H1 (cell line): Measurements from ENCODE around the gene ARHGEF16. TPM values are rescaled to one million over a fixed set of nuclear protein-coding genes. Genes with fewer than 3 reads are reported as not detected.

Experiments
- CTCF ChIA-PET: fragments of 300-600 bp; sonication (Branson Sonifier 250); formaldehyde crosslinking; loops from one replicate; lab custom pipeline; 2021; ENCODE audit not compliant: partially characterized antibody; lab: Charles Lee
- POLR2A ChIA-PET: fragments of 300-600 bp; sonication (Branson Sonifier 250); formaldehyde crosslinking; loops from one replicate; lab custom pipeline; 2021; ENCODE audit warnings: inconsistent platforms; ENCODE audit not compliant: partially characterized antibody; lab: Charles Lee
- DNase-seq, 2 experiments: peaks; one replicate each; pipeline versions ENCODE4 v3.0.0 to v3.0.0-alpha.2; 2010 to 2022; ENCODE audit warnings: low spot score in 2 of 2, low read depth in 1 of 2, mixed read lengths in 1 of 2
- FAIRE-seq: peaks from 2 replicates; lab custom pipeline; 2011; peaks lifted over from hg19 to GRCh38; lab: Jason Lieb, UNC
- H2AFZ ChIP-seq: 2 replicates; pipeline ENCODE4 v1.8.1; 2012; ENCODE audit warnings: low read length, inconsistent platforms
- H2AK5ac ChIP-seq: 2 replicates; pipeline ENCODE4 v1.6.1; 2013; ENCODE audit warnings: low read depth, low read length
- H2BK120ac ChIP-seq: replicated peaks from 2 replicates; pipeline ENCODE3; 2013; ENCODE audit warnings: low read depth, low read length, inconsistent platforms
- H2BK12ac ChIP-seq: 2 replicates; pipeline ENCODE4 v1.6.1; 2013; ENCODE audit warnings: low read depth, low read length
- H2BK15ac ChIP-seq: 2 replicates; pipeline ENCODE4 v1.6.1; 2013; ENCODE audit warnings: low read length
- H2BK20ac ChIP-seq: 2 replicates; pipeline ENCODE4 v1.6.1; 2013; ENCODE audit warnings: low read length
- H2BK5ac ChIP-seq: 2 replicates; pipeline ENCODE4 v1.6.1; 2013; ENCODE audit warnings: low read depth, low read length
- H3K14ac ChIP-seq: 2 replicates; pipeline ENCODE4 v1.6.1; 2013; ENCODE audit warnings: inconsistent platforms; ENCODE audit not compliant: insufficient read length
- H3K18ac ChIP-seq: 2 replicates; pipeline ENCODE4 v1.6.1; 2013; ENCODE audit warnings: low read length; ENCODE audit errors: extremely low read depth
- H3K23ac ChIP-seq: 2 replicates; pipeline ENCODE4 v1.6.1; 2013; ENCODE audit warnings: inconsistent platforms; ENCODE audit not compliant: insufficient read length
- H3K23me2 ChIP-seq: 2 replicates; pipeline ENCODE4 v1.6.1; 2013; ENCODE audit warnings: low read depth, low read length
- H3K27ac ChIP-seq: 2 replicates; pipeline ENCODE4 v1.6.1; 2011; ENCODE audit warnings: low read depth, low read length, inconsistent platforms
- H3K27me3 ChIP-seq, 4 experiments: replicated peaks in 1 of 4; 1 replicate in 1 of 4; 2 replicates in 3 of 4; pipeline versions ENCODE4 v1.6.1 to v1.8.1; 2011 to 2013; ENCODE audit warnings: low read length in 3 of 4, mild to moderate bottlenecking in 3 of 4, inconsistent platforms in 2 of 4, mixed read lengths in 2 of 4, moderate library complexity in 1 of 4; ENCODE audit not compliant: control insufficient read depth in 3 of 4, insufficient read depth in 3 of 4; ENCODE audit errors: extremely low read depth in 1 of 4
- H3K36me3 ChIP-seq, 4 experiments: 2 replicates each; pipeline versions ENCODE4 v1.6.1 to v1.8.1; 2011 to 2013; ENCODE audit warnings: mild to moderate bottlenecking in 4 of 4, low read length in 3 of 4, moderate library complexity in 2 of 4, control low read depth in 1 of 4, inconsistent platforms in 1 of 4; ENCODE audit not compliant: insufficient read depth in 4 of 4, control insufficient read depth in 2 of 4
- H3K4ac ChIP-seq: replicated peaks from 2 replicates; pipeline ENCODE3; 2013; ENCODE audit warnings: low read length, low read depth, mixed read lengths, inconsistent platforms; ENCODE audit not compliant: insufficient read length
- H3K4me1 ChIP-seq, 4 experiments: replicated peaks in 1 of 4; 1 replicate in 1 of 4; 2 replicates in 3 of 4; pipeline versions ENCODE4 v1.6.1 to v1.8.1; 2011 to 2013; ENCODE audit warnings: low read length in 3 of 4, inconsistent platforms in 2 of 4, mixed read lengths in 1 of 4; ENCODE audit not compliant: insufficient read depth in 4 of 4, control insufficient read depth in 3 of 4
- H3K4me2 ChIP-seq, 2 experiments: 2 replicates each; pipeline versions ENCODE4 v1.6.1 to v1.8.1; 2011 to 2013; ENCODE audit warnings: low read depth in 2 of 2, low read length in 2 of 2, control low read depth in 1 of 2, inconsistent platforms in 1 of 2, mild to moderate bottlenecking in 1 of 2; ENCODE audit not compliant: insufficient read depth in 1 of 2
- H3K4me3 ChIP-seq, 4 experiments: fragments of 200-600, 300-600 bp in 1 of 4; sonication (generic), shearing (Covaris generic), sonication (Bioruptor Twin) in 1 of 4; 2 replicates each; pipeline versions ENCODE4 v1.5.1 to v1.8.1; 2011 to 2016; ENCODE audit warnings: low read length in 4 of 4, low read depth in 3 of 4, control low read depth in 2 of 4, inconsistent platforms in 2 of 4, mild to moderate bottlenecking in 2 of 4, mixed read lengths in 1 of 4, moderate library complexity in 1 of 4; ENCODE audit not compliant: insufficient read depth in 2 of 4; ENCODE audit errors: extremely low read depth in 1 of 4
- H3K56ac ChIP-seq: replicated peaks from 2 replicates; pipeline ENCODE3; 2013; ENCODE audit warnings: low read depth, mild to moderate bottlenecking, mixed read lengths, low read length, inconsistent platforms; ENCODE audit not compliant: insufficient read length
- H3K79me1 ChIP-seq: 2 replicates; pipeline ENCODE4 v1.6.1; 2013; ENCODE audit warnings: low read depth, low read length, control low read depth
- H3K79me2 ChIP-seq, 2 experiments: 2 replicates each; pipeline versions ENCODE4 v1.6.1 to v1.8.1; 2012 to 2013; ENCODE audit warnings: low read length in 2 of 2, mild to moderate bottlenecking in 2 of 2, inconsistent platforms in 1 of 2; ENCODE audit not compliant: insufficient read depth in 2 of 2, control insufficient read depth in 1 of 2
- H3K9ac ChIP-seq, 4 experiments: replicated peaks in 1 of 4; 1 replicate in 1 of 4; 2 replicates in 3 of 4; pipeline versions ENCODE4 v1.6.1 to v1.8.1; 2011 to 2013; ENCODE audit warnings: low read depth in 3 of 4, low read length in 3 of 4, control low read depth in 2 of 4, mild to moderate bottlenecking in 2 of 4, moderate library complexity in 2 of 4, inconsistent platforms in 1 of 4; ENCODE audit errors: extremely low read depth in 1 of 4
- H3K9me3 ChIP-seq, 2 experiments: 2 replicates each; pipeline versions ENCODE4 v1.6.1 to v1.8.1; 2012 to 2013; ENCODE audit warnings: mild to moderate bottlenecking in 2 of 2, moderate library complexity in 2 of 2, control low read depth in 1 of 2, inconsistent platforms in 1 of 2, low read depth in 1 of 2, low read length in 1 of 2, mixed read lengths in 1 of 2; ENCODE audit not compliant: insufficient read depth in 2 of 2
- H4K20me1 ChIP-seq, 2 experiments: replicated peaks in 1 of 2; 2 replicates each; pipeline versions ENCODE3 to v1.8.1; 2011 to 2013; ENCODE audit warnings: inconsistent platforms in 2 of 2, low read length in 2 of 2, mild to moderate bottlenecking in 1 of 2; ENCODE audit not compliant: insufficient read depth in 2 of 2, control insufficient read depth in 1 of 2
- H4K5ac ChIP-seq: 2 replicates; pipeline ENCODE4 v1.6.1; 2013; ENCODE audit warnings: low read length, low read depth, mixed read lengths, inconsistent platforms; ENCODE audit not compliant: insufficient read length
- H4K8ac ChIP-seq: 2 replicates; pipeline ENCODE4 v1.8.0; 2013; ENCODE audit warnings: mild to moderate bottlenecking, moderate library complexity, low read length, inconsistent platforms; ENCODE audit not compliant: insufficient read depth; ENCODE audit errors: extremely low read depth
- H4K91ac ChIP-seq: replicated peaks from 2 replicates; pipeline ENCODE3; 2013; ENCODE audit warnings: low read length, mixed read lengths, inconsistent platforms; ENCODE audit not compliant: insufficient read length
- YY1 ChIP-seq: IDR thresholded peaks from 2 replicates; pipeline ENCODE4 v1.6.1; 2011; ENCODE audit warnings: low read depth, mild to moderate bottlenecking, low read length
- WGBS, 2 experiments: shearing (Covaris generic) in 1 of 2; methylation state at CpG; one replicate each; pipeline versions ENCODE4 v1.1.6 to v1.1.7; 2013 to 2015; ENCODE audit warnings: low lambda C conversion rate in 2 of 2, mixed read lengths in 2 of 2, inconsistent platforms in 1 of 2, low coverage in 1 of 2, missing lambda C conversion rate in 1 of 2; ENCODE audit not compliant: insufficient replicate concordance in 2 of 2, insufficient coverage in 1 of 2, insufficient read length in 1 of 2; ENCODE audit errors: extremely low coverage in 1 of 2, missing lambda C conversion rate in 1 of 2; 5-methylcytosine and 5-hydroxymethylcytosine counted together
- polyA plus RNA-seq, 7 experiments: library from polyadenylated mRNA; depleted of rRNA in 3 of 7; stranded (reverse) in 5 of 7; unstranded in 2 of 7; fragments of >200 nt in 5 of 7; fragments of 200-250 nt in 2 of 7; gene quantifications; 1 replicate in 5 of 7; 2 replicates in 1 of 7; 4 replicates in 1 of 7; pipeline versions ENCODE4 v1.2.1 to v1.2.3, GENCODE V29; 2011 to 2013; ENCODE audit warnings: missing spikeins in 2 of 7, mixed read lengths in 2 of 7
- total RNA-seq: library from RNA; stranded (reverse); fragmentation: NEBNext Ultra II Directional; extraction: Animal tissue kit (Norgen Biotek cat#: 25700); gene quantifications from 2 replicates; pipeline ENCODE4 v1.2.1, GENCODE V29; 2021
- TF ChIP-seq, protein P1 (sequence below), 3 experiments: IDR thresholded peaks; 1 replicate in 2 of 3; 2 replicates in 1 of 3; pipeline versions ENCODE4 v1.5.1 to v1.6.1; 2011; ENCODE audit warnings: low read length in 3 of 3, mild to moderate bottlenecking in 3 of 3, inconsistent platforms in 2 of 3, low read depth in 1 of 3, moderate library complexity in 1 of 3; ENCODE audit not compliant: insufficient read depth in 1 of 3; ENCODE audit errors: control extremely low read depth in 1 of 3

Gene ARHGEF16
- total and polyA plus RNA-seq, 2 of the 8 experiments (the other 6 are each of a cell fraction or from before 2014, with no cell fraction given), result 18.3 to 20.7 TPM

DNA sequence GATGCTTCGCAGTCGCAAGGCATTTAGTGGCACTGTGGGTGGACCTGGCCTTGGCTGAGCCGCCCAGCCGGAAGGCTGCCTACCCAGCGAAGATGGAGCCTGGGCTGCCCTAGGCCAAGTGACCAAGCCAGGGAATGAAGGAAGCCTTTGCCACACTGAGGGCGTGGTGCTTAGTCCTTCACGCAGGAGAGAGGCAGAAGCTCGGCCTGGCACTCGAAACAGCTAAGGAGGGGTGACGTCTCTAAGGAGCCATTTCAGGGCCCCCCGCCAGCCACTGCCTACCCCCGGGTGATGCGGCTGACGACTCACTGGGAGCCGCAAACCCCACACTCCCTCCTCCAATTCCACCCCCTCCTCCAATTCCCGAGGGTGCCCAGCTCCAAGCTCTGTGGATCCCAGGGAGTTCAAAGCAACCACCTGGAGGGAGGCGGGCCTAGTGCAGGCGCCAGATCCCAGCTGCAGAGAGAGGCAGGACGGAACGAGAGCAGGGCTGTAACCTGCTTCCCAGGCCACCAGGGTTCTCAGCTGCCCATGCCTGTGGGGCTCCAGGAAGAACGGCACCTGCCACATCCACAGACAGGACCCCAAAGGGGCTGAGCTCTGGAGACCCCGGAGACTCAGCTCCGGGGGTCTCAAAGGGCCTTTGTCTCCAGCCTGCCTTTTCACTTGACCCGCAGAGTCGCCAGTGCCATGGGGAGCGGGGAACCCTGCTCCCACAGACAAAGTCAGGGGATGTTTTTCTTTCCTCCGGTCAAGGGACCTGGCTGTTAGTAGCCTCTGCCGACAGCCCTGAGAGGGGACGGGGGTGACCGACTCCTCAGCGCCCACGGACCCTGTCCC is 75.8 kb downstream of the ARHGEF16 start:
- TF ChIP-seq, protein P1, sequence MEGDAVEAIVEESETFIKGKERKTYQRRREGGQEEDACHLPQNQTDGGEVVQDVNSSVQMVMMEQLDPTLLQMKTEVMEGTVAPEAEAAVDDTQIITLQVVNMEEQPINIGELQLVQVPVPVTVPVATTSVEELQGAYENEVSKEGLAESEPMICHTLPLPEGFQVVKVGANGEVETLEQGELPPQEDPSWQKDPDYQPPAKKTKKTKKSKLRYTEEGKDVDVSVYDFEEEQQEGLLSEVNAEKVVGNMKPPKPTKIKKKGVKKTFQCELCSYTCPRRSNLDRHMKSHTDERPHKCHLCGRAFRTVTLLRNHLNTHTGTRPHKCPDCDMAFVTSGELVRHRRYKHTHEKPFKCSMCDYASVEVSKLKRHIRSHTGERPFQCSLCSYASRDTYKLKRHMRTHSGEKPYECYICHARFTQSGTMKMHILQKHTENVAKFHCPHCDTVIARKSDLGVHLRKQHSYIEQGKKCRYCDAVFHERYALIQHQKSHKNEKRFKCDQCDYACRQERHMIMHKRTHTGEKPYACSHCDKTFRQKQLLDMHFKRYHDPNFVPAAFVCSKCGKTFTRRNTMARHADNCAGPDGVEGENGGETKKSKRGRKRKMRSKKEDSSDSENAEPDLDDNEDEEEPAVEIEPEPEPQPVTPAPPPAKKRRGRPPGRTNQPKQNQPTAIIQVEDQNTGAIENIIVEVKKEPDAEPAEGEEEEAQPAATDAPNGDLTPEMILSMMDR (IDR thresholded peaks at IDR 0.05; ENCODE audit: control extremely low read depth in 1 of 3, insufficient read depth in 1 of 3, low read depth in 1 of 3, low read length in 3 of 3), result peak in 1 of 3 experiments; percentile 8; a peak in 1 of 4 replicates
- TF ChIP-seq YY1, result no peak
- no peak overlapping the region for H2BK15ac ChIP-seq
- H2AFZ ChIP-seq, result no peak overlapping the region
- H3K27ac ChIP-seq, result no peak overlapping the region
- peaks cover 9% of the 10 kb centered on the region for H3K23me2 ChIP-seq
- WGBS, 2 experiments, result 75% methylated on average over 18 of the region's 32 CpGs; no CpG with 5 or more reads in 1 of the 2 experiments
- POLR2A ChIA-PET, result interaction anchor here (0.6 to 0.9 kb wide), 3 partner anchors 9 to 263 kb away, joined by 3 read pairs; no protein-coding TSS in a partner anchor
- peak overlapping the region in 1 of 4 experiments; percentile 24; a peak in 3 of 7 replicates for H3K9ac ChIP-seq
- no peak overlapping the region for H2BK120ac ChIP-seq
- no peaks in the 10 kb centered on the region for H3K36me3 ChIP-seq
- CTCF ChIA-PET, result interaction anchor here (0.8 to 7.1 kb wide), 12 partner anchors 10 to 89 kb away, joined by 3 to 43 read pairs (median 5); no protein-coding TSS in a partner anchor
- DNase-seq (peak in 1 of 2 experiments; percentile 62), FAIRE-seq (no peak)
- H4K20me1 ChIP-seq, result peaks cover 8 to 43% of the 10 kb centered on the region in 2 experiments
- H3K4me1 ChIP-seq, result peaks cover 0 to 13% (median 8%) of the 10 kb centered on the region in 4 experiments; a peak in 6 of 7 replicates
- H3K9me3 ChIP-seq, result no peaks in the 10 kb centered on the region
- H2BK5ac ChIP-seq, result no peak overlapping the region
- no peak overlapping the region for H4K91ac ChIP-seq
- H3K4me2 ChIP-seq, result peak overlapping the region; percentile 86 to 97
- H3K79me2 ChIP-seq, result no peaks in the 10 kb centered on the region
- no peaks in the 10 kb centered on the region for H3K79me1 ChIP-seq
- no peak overlapping the region for H2AK5ac ChIP-seq
- H3K14ac ChIP-seq, result no peak overlapping the region
- H4K5ac ChIP-seq, result no peak overlapping the region
- peaks cover 0 to 33% (median 29%) of the 10 kb centered on the region in 4 experiments; a peak in 6 of 7 replicates for H3K27me3 ChIP-seq
- H3K4ac ChIP-seq, result no peak overlapping the region
- H3K4me3 ChIP-seq, result peak overlapping the region; percentile 43 to 67 (median 50)
- H2BK12ac ChIP-seq, result no peak overlapping the region
- H2BK20ac ChIP-seq, result no peak overlapping the region
- H3K56ac ChIP-seq, result no peak overlapping the region
- H4K8ac ChIP-seq, result 0 out of 2 replicates have a peak overlapping the region, but pooled peaks have one; percentile 78
- no peak overlapping the region; the same call in 1 of the 2 replicates for H3K18ac ChIP-seq
- no peak overlapping the region for H3K23ac ChIP-seq
